Fibroblast of gingiva (primary cell): ENCODE results near the gene PRH2.

Experiments
- DNase-seq: peaks from one replicate; pipeline ENCODE4 v3.0.0-alpha.2; 2011; ENCODE audit warnings: low read depth

The PRH2 gene

GRCh38 chr12:10960211-10960610 is 31.2 kb downstream of the PRH2 start:
- no peak for DNase-seq

GRCh38 chr12:10965476-10965875 is 36.4 kb downstream of the PRH2 start:
- DNase-seq: peak; percentile 71

GRCh38 chr12:10966314-10966713 is 37.3 kb downstream of the PRH2 start:
- no peak for DNase-seq

GRCh38 chr12:10967409-10967808 is 38.4 kb downstream of the PRH2 start:
- peak; percentile 85 for DNase-seq

GRCh38 chr12:10968765-10969456 is 39.9 kb downstream of the PRH2 start:
- DNase-seq: peak; percentile 81

GRCh38 chr12:10974965-10975364 is 45.9 kb downstream of the PRH2 start:
- DNase-seq: no peak

GRCh38 chr12:10982244-10982643 is 53.2 kb downstream of the PRH2 start:
- no peak for DNase-seq
